Measurements from ENCODE around the gene RNF4. TPM values are rescaled to one million over a fixed set of nuclear protein-coding genes. Genes with fewer than 3 reads are reported as not detected.

RNF4 gene
- total and polyA plus RNA-seq, 10 of the 15 experiments (the other 5 are each of a cell fraction or from before 2014, with no cell fraction given) = 34.9 to 145 (median 76.1) TPM

DNA sequence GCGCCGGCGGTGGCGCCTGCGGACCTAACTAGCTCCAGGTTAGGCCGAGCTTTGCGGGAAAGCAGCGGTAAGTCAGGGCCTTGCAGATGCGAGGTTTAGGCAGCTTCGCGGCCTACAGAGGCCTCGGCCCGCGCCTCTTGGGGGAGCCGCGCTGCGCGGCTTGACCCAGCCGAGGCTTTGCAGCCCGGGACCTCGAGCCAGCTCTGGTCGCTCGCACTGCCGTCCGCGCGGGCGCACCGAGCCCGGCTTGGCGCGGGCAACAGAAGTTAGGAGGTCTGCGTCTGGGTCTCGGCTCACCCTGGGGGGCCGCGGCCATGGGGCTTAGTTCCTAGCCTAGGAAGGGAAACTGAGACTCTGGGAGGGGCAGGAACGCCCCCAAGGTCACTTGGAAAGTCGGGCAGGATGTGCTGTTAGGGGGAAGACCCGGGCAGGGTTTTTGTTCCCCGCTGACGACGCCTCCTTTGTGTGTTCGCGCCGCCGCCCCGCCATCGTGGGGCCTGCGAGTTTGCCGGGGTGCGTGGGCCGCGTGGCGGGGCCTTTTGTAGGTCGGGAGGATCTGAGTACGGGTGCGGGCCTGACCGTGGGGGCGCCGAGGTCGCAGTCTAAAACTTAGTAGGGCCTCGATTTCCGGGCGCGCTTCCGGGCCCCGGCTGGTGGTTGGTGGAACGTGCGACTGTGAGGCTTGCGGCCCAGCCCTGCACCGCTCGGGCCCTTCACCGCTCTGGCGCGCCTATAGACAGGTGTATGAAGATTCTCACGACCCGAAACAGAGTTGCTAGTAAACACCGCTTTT is 482 bp downstream of the RNF4 start (continued):
- TF ChIP-seq, protein P1, sequence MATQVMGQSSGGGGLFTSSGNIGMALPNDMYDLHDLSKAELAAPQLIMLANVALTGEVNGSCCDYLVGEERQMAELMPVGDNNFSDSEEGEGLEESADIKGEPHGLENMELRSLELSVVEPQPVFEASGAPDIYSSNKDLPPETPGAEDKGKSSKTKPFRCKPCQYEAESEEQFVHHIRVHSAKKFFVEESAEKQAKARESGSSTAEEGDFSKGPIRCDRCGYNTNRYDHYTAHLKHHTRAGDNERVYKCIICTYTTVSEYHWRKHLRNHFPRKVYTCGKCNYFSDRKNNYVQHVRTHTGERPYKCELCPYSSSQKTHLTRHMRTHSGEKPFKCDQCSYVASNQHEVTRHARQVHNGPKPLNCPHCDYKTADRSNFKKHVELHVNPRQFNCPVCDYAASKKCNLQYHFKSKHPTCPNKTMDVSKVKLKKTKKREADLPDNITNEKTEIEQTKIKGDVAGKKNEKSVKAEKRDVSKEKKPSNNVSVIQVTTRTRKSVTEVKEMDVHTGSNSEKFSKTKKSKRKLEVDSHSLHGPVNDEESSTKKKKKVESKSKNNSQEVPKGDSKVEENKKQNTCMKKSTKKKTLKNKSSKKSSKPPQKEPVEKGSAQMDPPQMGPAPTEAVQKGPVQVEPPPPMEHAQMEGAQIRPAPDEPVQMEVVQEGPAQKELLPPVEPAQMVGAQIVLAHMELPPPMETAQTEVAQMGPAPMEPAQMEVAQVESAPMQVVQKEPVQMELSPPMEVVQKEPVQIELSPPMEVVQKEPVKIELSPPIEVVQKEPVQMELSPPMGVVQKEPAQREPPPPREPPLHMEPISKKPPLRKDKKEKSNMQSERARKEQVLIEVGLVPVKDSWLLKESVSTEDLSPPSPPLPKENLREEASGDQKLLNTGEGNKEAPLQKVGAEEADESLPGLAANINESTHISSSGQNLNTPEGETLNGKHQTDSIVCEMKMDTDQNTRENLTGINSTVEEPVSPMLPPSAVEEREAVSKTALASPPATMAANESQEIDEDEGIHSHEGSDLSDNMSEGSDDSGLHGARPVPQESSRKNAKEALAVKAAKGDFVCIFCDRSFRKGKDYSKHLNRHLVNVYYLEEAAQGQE (IDR thresholded peaks at IDR 0.05; ENCODE audit: low read depth, low read length) = no peak
- TF ChIP-seq RB1 (IDR thresholded peaks at IDR 0.05; ENCODE audit: borderline replicate concordance) (peak; percentile 23; the same call in 1 of the 2 replicates), ZNF274 (IDR thresholded peaks at IDR 0.05; ENCODE audit: insufficient read depth, insufficient read length) (no peak), IKZF1 (conservative IDR thresholded peaks at IDR 0.05) (peak; percentile 67), PAX5 (IDR thresholded peaks at IDR 0.05; ENCODE audit: borderline replicate concordance, low read depth, low read length) (no peak), RBBP5 (conservative IDR thresholded peaks at IDR 0.05) (no peak), CBX3 (IDR thresholded peaks at IDR 0.05; ENCODE audit: borderline replicate concordance, low read depth) (no peak), TCF7 (IDR thresholded peaks at IDR 0.05; ENCODE audit: borderline replicate concordance) (no peak), ESRRA (IDR thresholded peaks at IDR 0.05; ENCODE audit: low read length) (peak; percentile 13), EP300 (IDR thresholded peaks at IDR 0.05; ENCODE audit: borderline replicate concordance in 1 of 2, control insufficient read depth in 1 of 2, low read depth in 2 of 2, low read length in 2 of 2) (no peak), GABPA (IDR thresholded peaks at IDR 0.05; ENCODE audit: low read depth) (peak; percentile 67; the same call in 1 of the 2 replicates), SPI1 (IDR thresholded peaks at IDR 0.05; ENCODE audit: borderline replicate concordance, insufficient read depth, low read depth, low read length) (no peak; the same call in 1 of the 2 replicates), IRF4 (IDR thresholded peaks at IDR 0.05; ENCODE audit: low read depth, low read length) (no peak), MEF2A (IDR thresholded peaks at IDR 0.05; ENCODE audit: insufficient read depth, low read depth, low read length) (no peak), CHD2 (IDR thresholded peaks at IDR 0.05; ENCODE audit: borderline replicate concordance, low read depth, low read length) (no peak), SMARCA5 (IDR thresholded peaks at IDR 0.05) (0 out of 2 replicates have a peak, but pooled peaks have one; percentile 37), WRNIP1 (IDR thresholded peaks at IDR 0.05; ENCODE audit: borderline replicate concordance, low read depth, low read length) (no peak), ZNF24 (IDR thresholded peaks at IDR 0.05) (no peak), ASH2L (IDR thresholded peaks at IDR 0.05; ENCODE audit: borderline replicate concordance, low read depth) (no peak), NR2C2 (IDR thresholded peaks at IDR 0.05; ENCODE audit: borderline replicate concordance, control insufficient read depth, insufficient read length, low read depth) (no peak), MYC (IDR thresholded peaks at IDR 0.05; ENCODE audit: insufficient read depth, insufficient read length, insufficient replicate concordance, low read length, severe bottlenecking) (peak; percentile 40), STAT1 (conservative IDR thresholded peaks at IDR 0.05) (0 out of 2 replicates have a peak, but pooled peaks have one; percentile 20)
- TF ChIP-seq, protein P2, sequence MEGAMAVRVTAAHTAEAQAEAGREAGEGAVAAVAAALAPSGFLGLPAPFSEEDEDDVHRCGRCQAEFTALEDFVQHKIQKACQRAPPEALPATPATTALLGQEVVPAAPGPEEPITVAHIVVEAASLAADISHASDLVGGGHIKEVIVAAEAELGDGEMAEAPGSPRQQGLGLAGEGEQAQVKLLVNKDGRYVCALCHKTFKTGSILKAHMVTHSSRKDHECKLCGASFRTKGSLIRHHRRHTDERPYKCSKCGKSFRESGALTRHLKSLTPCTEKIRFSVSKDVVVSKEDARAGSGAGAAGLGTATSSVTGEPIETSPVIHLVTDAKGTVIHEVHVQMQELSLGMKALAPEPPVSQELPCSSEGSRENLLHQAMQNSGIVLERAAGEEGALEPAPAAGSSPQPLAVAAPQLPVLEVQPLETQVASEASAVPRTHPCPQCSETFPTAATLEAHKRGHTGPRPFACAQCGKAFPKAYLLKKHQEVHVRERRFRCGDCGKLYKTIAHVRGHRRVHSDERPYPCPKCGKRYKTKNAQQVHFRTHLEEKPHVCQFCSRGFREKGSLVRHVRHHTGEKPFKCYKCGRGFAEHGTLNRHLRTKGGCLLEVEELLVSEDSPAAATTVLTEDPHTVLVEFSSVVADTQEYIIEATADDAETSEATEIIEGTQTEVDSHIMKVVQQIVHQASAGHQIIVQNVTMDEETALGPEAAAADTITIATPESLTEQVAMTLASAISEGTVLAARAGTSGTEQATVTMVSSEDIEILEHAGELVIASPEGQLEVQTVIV (IDR thresholded peaks at IDR 0.05; ENCODE audit: borderline replicate concordance, partially characterized antibody) = peak; percentile 30
- TF ChIP-seq, protein P3, sequence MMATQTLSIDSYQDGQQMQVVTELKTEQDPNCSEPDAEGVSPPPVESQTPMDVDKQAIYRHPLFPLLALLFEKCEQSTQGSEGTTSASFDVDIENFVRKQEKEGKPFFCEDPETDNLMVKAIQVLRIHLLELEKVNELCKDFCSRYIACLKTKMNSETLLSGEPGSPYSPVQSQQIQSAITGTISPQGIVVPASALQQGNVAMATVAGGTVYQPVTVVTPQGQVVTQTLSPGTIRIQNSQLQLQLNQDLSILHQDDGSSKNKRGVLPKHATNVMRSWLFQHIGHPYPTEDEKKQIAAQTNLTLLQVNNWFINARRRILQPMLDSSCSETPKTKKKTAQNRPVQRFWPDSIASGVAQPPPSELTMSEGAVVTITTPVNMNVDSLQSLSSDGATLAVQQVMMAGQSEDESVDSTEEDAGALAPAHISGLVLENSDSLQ (IDR thresholded peaks at IDR 0.05) = no peak

Data from GM12878 (cell line).